HepG2 (cell line): ENCODE data around the gene CCDC117. TPM values are rescaled to one million over a fixed set of nuclear protein-coding genes. Genes with fewer than 3 reads are reported as not detected.

Experiments
- CCAR2 ChIP-seq: fragments of 200-400 bp; formaldehyde crosslinking; optimal IDR thresholded peaks from 2 replicates; pipeline ENCODE3; 2018; ENCODE audit warnings: low read depth, mild to moderate bottlenecking, low read length, moderate library complexity
- ELF4 ChIP-seq: sonication (generic); formaldehyde crosslinking; IDR thresholded peaks from 2 replicates; pipeline ENCODE4 v1.5.0; 2020; ENCODE audit warnings: missing genetic modification reagents, mild to moderate bottlenecking, moderate library complexity, borderline replicate concordance
- HMG20A ChIP-seq: IDR thresholded peaks from 2 replicates; pipeline ENCODE4 v1.6.1; 2016; ENCODE audit warnings: borderline replicate concordance
- KLF6 ChIP-seq: IDR thresholded peaks from 2 replicates; pipeline ENCODE4 v1.8.0; 2016; ENCODE audit warnings: missing biosample characterization, missing genetic modification reagents
- MZF1 ChIP-seq: sonication (generic); formaldehyde crosslinking; IDR thresholded peaks from 2 replicates; pipeline ENCODE4 v1.8.1; 2023; ENCODE audit warnings: mild to moderate bottlenecking, missing genetic modification reagents, borderline replicate concordance
- SRSF9 ChIP-seq: fragments of 200-400 bp; formaldehyde crosslinking; IDR thresholded peaks from 2 replicates; pipeline ENCODE4 v1.6.1; 2018; ENCODE audit warnings: borderline replicate concordance, mild to moderate bottlenecking, low read depth, low read length; ENCODE audit not compliant: insufficient read depth, poor library complexity, severe bottlenecking
- YEATS4 ChIP-seq: sonication (generic); formaldehyde crosslinking; IDR thresholded peaks from 2 replicates; pipeline ENCODE4 v1.4.0; 2020; ENCODE audit warnings: missing genetic modification reagents, borderline replicate concordance
- ZNF253 ChIP-seq: sonication (generic); formaldehyde crosslinking; IDR thresholded peaks from 2 replicates; pipeline ENCODE4 v1.8.0; 2022; ENCODE audit warnings: mild to moderate bottlenecking, missing genetic modification reagents, borderline replicate concordance
- ZNF30 ChIP-seq: sonication (generic); formaldehyde crosslinking; IDR thresholded peaks from 2 replicates; pipeline ENCODE4 v1.5.0; 2020; ENCODE audit warnings: mild to moderate bottlenecking, missing genetic modification reagents
- ZNF546 ChIP-seq: sonication (generic); formaldehyde crosslinking; conservative IDR thresholded peaks from 2 replicates; pipeline ENCODE4 v1.8.1; 2023; ENCODE audit warnings: mild to moderate bottlenecking, missing genetic modification reagents
- ZNF552 ChIP-seq: sonication (generic); formaldehyde crosslinking; IDR thresholded peaks from 2 replicates; pipeline ENCODE4 v1.9.0; 2022; ENCODE audit warnings: missing genetic modification reagents, mild to moderate bottlenecking, borderline replicate concordance
- ZNF570 ChIP-seq: sonication (generic); formaldehyde crosslinking; IDR thresholded peaks from 2 replicates; pipeline ENCODE4 v1.4.0; 2020; ENCODE audit warnings: mild to moderate bottlenecking, missing genetic modification reagents, borderline replicate concordance
- ZNF788 ChIP-seq: sonication (generic); formaldehyde crosslinking; IDR thresholded peaks from 2 replicates; pipeline ENCODE4 v1.5.0; 2020; ENCODE audit warnings: mild to moderate bottlenecking, missing genetic modification reagents, borderline replicate concordance
- polyA plus RNA-seq, 8 experiments: library from polyadenylated mRNA; depleted of rRNA in 3 of 8; stranded (reverse) in 7 of 8; unstranded in 1 of 8; fragments of >200 nt; fragmentation: Illumina TruSeq in 4 of 8; extraction: Trizol in 4 of 8; gene quantifications; 2 replicates each; pipeline versions ENCODE4 v1.2.1 to v1.2.3, GENCODE V29; 2011 to 2016; ENCODE audit warnings: low read depth in 4 of 8, missing spikeins in 1 of 8, mixed read lengths in 1 of 8; ENCODE audit not compliant: insufficient read depth in 1 of 8
- total RNA-seq, 5 experiments: library from RNA; depleted of rRNA; stranded (reverse); fragments of >200 nt; fragmentation: Illumina TruSeq; extraction: Trizol; gene quantifications; 2 replicates each; pipeline ENCODE4 v1.2.3, GENCODE V29; 2016; ENCODE audit warnings: low read depth in 1 of 5
- TF ChIP-seq, protein P1 (sequence below): sonication (generic); formaldehyde crosslinking; IDR thresholded peaks from 2 replicates; pipeline ENCODE4 v1.8.0; 2022; ENCODE audit warnings: missing genetic modification reagents, mild to moderate bottlenecking, inconsistent platforms, borderline replicate concordance
- TF ChIP-seq, protein P2 (sequence below): sonication (generic); formaldehyde crosslinking; IDR thresholded peaks from 2 replicates; pipeline ENCODE4 v1.4.0; 2020; ENCODE audit warnings: missing genetic modification reagents, borderline replicate concordance
- TF ChIP-seq, protein P3 (sequence below): sonication (generic); formaldehyde crosslinking; IDR thresholded peaks from 2 replicates; pipeline ENCODE4 v1.4.0; 2020; ENCODE audit warnings: mild to moderate bottlenecking, missing genetic modification reagents
- TF ChIP-seq, protein P4 (sequence below): sonication (generic); formaldehyde crosslinking; IDR thresholded peaks from 2 replicates; pipeline ENCODE4 v1.8.0; 2022; ENCODE audit warnings: mild to moderate bottlenecking, missing genetic modification reagents, moderate library complexity
- TF ChIP-seq, protein P5 (sequence below): sonication (generic); formaldehyde crosslinking; IDR thresholded peaks from 2 replicates; pipeline ENCODE4 v1.4.0; 2020; ENCODE audit warnings: missing genetic modification reagents, borderline replicate concordance
- TF ChIP-seq, protein P6 (sequence below): sonication (generic); formaldehyde crosslinking; IDR thresholded peaks from 2 replicates; pipeline ENCODE4 v1.4.0; 2020; ENCODE audit warnings: missing genetic modification reagents

Gene CCDC117
- total and polyA plus RNA-seq, 2 of the 13 experiments (the other 11 are each of a cell fraction or from before 2014, with no cell fraction given): 12.6 to 34.2 TPM

DNA sequence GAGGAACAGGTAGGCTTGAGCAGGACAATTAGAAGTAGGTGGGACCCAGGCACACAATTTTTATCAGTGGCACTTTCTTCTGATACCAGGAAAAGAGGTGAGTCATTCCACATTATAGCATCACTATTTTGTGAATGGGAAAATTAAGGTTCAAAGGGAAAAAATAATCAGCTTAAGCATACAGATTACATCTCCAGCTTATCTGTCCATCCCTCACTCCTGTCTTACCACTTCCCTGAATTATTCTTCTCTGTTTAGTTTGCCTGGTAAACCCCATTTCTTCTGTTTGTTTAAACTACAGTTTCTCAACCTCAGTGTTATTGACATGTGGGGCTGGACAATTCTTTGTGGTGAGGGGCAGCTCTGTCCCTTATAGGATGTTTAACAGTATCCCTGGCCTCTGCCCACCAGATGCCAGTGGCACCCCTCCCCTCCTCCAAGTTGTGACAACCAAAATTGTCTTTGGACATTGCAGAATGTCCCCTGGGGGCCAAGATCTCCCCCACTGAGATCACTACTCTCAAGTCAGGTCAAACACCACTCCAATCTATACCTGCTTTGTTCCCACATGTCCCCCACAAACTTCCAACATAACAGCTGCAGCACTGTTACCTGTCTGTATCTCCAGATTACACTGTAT lies 36.3 kb downstream of the CCDC117 start (continued):
- TF ChIP-seq SRSF9 (no peak), ZNF570 (CRISPR knock-in tag) (no peak), ZNF788 (CRISPR knock-in tag) (no peak), ZNF253 (CRISPR knock-in tag) (no peak), ZNF552 (CRISPR knock-in tag) (no peak), ELF4 (peak; percentile 68; the same call in 1 of the 2 replicates), YEATS4 (CRISPR knock-in tag) (no peak), ZNF546 (CRISPR knock-in tag) (no peak), HMG20A (CRISPR knock-in tag) (peak; percentile 57; the same call in 1 of the 2 replicates), KLF6 (CRISPR knock-in tag) (no peak), MZF1 (CRISPR knock-in tag) (no peak), CCAR2 (no peak), ZNF30 (no peak)
- TF ChIP-seq, protein P1, sequence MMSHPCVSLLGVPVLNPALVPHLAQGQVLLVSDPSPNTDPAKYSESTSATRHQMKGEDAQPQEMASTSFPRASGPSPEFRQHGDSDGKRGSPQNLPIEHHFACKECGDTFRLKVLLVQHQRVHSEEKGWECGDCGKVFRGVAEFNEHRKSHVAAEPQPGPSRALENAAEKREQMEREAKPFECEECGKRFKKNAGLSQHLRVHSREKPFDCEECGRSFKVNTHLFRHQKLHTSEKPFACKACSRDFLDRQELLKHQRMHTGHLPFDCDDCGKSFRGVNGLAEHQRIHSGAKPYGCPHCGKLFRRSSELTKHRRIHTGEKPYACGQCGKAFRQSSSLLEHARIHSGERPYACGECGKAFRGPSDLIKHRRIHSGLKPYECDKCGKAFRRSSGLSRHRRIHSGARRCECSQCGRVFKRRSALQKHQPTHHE: no peak
- TF ChIP-seq, protein P2, sequence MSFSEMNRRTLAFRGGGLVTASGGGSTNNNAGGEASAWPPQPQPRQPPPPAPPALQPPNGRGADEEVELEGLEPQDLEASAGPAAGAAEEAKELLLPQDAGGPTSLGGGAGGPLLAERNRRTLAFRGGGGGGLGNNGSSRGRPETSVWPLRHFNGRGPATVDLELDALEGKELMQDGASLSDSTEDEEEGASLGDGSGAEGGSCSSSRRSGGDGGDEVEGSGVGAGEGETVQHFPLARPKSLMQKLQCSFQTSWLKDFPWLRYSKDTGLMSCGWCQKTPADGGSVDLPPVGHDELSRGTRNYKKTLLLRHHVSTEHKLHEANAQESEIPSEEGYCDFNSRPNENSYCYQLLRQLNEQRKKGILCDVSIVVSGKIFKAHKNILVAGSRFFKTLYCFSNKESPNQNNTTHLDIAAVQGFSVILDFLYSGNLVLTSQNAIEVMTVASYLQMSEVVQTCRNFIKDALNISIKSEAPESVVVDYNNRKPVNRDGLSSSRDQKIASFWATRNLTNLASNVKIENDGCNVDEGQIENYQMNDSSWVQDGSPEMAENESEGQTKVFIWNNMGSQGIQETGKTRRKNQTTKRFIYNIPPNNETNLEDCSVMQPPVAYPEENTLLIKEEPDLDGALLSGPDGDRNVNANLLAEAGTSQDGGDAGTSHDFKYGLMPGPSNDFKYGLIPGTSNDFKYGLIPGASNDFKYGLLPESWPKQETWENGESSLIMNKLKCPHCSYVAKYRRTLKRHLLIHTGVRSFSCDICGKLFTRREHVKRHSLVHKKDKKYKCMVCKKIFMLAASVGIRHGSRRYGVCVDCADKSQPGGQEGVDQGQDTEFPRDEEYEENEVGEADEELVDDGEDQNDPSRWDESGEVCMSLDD (CRISPR knock-in tag): peak; percentile 80; the same call in 1 of the 2 replicates
- TF ChIP-seq, protein P3, sequence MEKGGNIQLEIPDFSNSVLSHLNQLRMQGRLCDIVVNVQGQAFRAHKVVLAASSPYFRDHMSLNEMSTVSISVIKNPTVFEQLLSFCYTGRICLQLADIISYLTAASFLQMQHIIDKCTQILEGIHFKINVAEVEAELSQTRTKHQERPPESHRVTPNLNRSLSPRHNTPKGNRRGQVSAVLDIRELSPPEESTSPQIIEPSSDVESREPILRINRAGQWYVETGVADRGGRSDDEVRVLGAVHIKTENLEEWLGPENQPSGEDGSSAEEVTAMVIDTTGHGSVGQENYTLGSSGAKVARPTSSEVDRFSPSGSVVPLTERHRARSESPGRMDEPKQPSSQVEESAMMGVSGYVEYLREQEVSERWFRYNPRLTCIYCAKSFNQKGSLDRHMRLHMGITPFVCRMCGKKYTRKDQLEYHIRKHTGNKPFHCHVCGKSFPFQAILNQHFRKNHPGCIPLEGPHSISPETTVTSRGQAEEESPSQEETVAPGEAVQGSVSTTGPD: 0 out of 2 replicates have a peak, but pooled peaks have one; percentile 43
- TF ChIP-seq, protein P4, sequence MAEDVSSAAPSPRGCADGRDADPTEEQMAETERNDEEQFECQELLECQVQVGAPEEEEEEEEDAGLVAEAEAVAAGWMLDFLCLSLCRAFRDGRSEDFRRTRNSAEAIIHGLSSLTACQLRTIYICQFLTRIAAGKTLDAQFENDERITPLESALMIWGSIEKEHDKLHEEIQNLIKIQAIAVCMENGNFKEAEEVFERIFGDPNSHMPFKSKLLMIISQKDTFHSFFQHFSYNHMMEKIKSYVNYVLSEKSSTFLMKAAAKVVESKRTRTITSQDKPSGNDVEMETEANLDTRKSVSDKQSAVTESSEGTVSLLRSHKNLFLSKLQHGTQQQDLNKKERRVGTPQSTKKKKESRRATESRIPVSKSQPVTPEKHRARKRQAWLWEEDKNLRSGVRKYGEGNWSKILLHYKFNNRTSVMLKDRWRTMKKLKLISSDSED (CRISPR knock-in tag): no peak
- TF ChIP-seq, protein P5, sequence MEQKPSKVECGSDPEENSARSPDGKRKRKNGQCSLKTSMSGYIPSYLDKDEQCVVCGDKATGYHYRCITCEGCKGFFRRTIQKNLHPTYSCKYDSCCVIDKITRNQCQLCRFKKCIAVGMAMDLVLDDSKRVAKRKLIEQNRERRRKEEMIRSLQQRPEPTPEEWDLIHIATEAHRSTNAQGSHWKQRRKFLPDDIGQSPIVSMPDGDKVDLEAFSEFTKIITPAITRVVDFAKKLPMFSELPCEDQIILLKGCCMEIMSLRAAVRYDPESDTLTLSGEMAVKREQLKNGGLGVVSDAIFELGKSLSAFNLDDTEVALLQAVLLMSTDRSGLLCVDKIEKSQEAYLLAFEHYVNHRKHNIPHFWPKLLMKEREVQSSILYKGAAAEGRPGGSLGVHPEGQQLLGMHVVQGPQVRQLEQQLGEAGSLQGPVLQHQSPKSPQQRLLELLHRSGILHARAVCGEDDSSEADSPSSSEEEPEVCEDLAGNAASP (CRISPR knock-in tag): peak; percentile 72; the same call in 1 of the 2 replicates
- TF ChIP-seq, protein P6, sequence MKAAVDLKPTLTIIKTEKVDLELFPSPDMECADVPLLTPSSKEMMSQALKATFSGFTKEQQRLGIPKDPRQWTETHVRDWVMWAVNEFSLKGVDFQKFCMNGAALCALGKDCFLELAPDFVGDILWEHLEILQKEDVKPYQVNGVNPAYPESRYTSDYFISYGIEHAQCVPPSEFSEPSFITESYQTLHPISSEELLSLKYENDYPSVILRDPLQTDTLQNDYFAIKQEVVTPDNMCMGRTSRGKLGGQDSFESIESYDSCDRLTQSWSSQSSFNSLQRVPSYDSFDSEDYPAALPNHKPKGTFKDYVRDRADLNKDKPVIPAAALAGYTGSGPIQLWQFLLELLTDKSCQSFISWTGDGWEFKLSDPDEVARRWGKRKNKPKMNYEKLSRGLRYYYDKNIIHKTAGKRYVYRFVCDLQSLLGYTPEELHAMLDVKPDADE (CRISPR knock-in tag): no peak
